GM21528 (cell line): ENCODE results near the gene ITGB3.
A peak's percentile ranks its signal among the peaks of the same experiment; 100 is the strongest.

Source experiments
- ATAC-seq: cut with Tn5 transposase; IDR thresholded peaks from one replicate; pipeline ENCODE4 v1.9.1; 2021; ENCODE audit warnings: mild to moderate bottlenecking, moderate library complexity; ENCODE audit not compliant: unreplicated experiment, low FRiP score

Gene ITGB3

DNA sequence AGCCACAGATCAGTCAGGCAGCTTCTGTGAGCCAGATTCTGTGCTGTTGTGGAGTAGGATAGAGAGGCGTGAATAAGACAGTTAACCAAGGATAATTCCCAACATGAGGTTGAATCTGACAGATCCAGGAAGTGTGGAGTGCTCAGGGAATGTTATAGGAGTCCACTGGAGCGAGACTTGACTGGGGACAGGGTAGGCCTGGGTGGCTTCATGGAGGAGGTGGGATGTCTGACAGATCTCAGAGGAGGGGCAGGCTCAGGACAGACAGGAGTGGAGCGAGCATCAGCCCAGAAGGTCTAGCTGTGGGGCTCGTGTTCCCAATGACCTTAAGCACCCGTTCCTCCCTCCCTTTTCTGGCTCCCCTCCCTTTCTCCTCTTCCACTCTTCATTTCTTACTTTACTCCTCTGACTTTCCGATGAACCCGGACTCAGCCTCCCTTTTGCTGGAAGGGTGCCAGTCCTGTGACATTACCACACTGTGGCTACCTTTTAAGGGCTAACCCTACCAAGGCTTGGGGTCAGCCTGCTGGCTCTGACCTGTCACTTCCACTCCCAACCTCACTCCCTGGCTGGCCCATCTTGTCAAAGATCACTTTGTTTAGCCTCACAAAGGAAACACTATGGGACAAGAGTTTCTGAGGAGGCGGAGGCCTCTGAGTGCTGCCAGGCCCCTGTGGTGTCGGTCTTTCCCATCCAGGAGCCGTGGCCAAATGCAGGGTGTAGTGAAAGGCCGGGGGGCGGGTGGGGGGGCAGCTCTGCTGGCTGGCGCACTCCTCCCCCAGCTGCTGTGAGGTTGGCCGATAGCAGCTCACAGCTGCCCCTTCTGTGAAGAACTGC lies 41.6 kb downstream of the ITGB3 start:
- no peak for ATAC-seq

- no peak for ATAC-seq
Observed at GRCh38 chr17:47295874-47296255, 42.2 kb downstream of the ITGB3 start.

DNA sequence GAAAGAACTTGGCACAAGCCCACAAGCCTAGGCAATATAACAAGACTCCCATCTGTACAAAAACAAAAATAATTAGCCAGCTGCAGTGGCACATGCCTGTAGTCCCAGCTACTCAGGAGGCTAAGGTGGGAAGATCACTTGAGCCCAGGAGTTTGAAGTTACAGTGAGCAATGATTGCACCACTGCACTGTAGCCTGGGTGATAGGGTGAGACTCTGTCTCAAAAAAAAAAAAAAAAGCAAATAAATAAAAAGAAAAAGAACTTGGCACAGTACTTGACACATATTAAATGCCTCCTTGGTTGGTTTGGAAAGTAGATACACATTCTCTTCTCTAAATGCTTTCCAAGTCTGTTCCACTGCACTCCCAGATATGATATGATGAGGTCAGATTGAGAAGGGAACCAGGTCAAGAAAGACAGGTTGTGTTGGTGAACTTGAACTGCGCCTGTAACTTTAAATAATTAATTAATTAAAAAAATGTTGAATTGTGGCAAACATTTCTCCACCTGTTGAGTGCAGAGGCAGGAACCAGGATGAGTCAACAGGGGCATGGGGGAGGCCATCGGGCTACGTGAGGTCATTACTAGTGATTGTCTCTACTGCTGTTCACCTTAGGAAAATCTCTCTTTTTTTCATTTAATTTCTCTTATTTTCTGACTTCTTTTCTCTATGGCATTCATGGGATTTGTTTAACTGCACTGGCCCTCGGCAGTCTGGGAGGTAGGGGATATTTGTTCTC lies 44.2 kb downstream of the ITGB3 start:
- no peak for ATAC-seq

- ATAC-seq = no peak
Observed at GRCh38 chr17:47298712-47299111, 45.1 kb downstream of the ITGB3 start.

GRCh38 chr17:47299239-47299910 lies 45.7 kb downstream of the ITGB3 start:
- ATAC-seq = no peak

- ATAC-seq = no peak
Observed at GRCh38 chr17:47300718-47301117, 47.1 kb downstream of the ITGB3 start.

- ATAC-seq = no peak
Observed at GRCh38 chr17:47301161-47301560, 47.5 kb downstream of the ITGB3 start.

GRCh38 chr17:47301831-47302230 lies 48.2 kb downstream of the ITGB3 start:
- no peak for ATAC-seq

- no peak for ATAC-seq
Observed at GRCh38 chr17:47304186-47304585, 50.6 kb downstream of the ITGB3 start.

- ATAC-seq = no peak
Observed at GRCh38 chr17:47305302-47305923, 51.8 kb downstream of the ITGB3 start.

- ATAC-seq = no peak
Observed at GRCh38 chr17:47310186-47310733, 56.6 kb downstream of the ITGB3 start.

GRCh38 chr17:47311420-47311819 lies 57.8 kb downstream of the ITGB3 start:
- no peak for ATAC-seq

DNA sequence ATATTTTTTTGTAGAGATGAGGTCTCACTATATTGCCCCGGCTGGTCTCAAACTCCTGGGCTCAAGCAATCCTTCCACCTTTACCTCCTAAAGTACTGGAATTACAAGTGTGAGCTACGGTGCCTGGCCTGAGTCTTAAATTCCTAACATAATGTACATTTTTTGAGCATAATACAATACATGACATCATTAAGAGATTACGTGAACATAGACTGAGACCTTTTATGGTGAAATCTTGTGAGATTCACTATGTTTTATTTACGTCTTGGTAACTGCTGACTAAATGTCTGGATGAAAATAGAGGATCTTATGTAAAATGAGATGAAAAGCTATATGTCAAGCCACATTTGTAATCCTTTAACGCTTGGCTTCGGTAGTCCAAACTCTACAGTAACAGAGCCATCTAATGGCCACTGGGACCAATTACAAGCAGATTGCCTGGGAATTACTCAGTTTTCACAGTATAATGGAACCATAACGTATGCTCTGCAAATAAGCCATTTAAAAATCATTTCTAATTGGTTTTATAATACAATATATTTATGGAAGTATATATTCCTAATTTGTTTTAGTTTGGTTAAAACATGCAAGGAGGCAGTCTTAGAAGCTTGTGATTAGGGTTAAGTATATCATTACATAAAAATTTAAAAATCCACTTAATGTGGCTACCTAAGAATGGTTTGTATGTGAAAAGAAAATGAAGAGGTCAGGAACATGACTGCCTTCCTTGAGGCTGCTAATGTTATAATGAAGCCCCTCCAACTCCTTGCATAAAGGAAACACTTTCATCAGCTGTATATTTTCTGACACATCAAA lies 62.0 kb downstream of the ITGB3 start:
- ATAC-seq = no peak

GRCh38 chr17:47316311-47316710 lies 62.7 kb downstream of the ITGB3 start:
- no peak for ATAC-seq

DNA sequence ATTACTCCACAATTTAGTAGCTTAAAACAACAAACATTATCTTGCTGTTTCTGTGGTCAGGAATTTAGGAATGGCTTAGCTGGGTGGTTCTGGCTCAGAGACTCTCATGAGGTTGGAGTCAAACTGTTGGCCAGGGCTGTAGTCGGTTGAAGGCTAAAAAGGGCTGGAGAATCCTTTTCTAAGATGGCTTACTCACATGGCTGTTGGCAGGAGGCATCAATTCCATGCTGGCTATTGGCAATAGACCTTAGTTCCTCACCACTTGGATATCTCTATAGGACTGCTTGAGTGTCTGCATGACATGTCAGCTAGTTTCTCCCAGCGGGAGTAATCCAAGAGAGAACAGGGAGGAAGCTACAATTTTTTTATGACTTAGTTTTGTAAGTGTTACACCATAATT lies 63.5 kb downstream of the ITGB3 start:
- no peak for ATAC-seq

DNA sequence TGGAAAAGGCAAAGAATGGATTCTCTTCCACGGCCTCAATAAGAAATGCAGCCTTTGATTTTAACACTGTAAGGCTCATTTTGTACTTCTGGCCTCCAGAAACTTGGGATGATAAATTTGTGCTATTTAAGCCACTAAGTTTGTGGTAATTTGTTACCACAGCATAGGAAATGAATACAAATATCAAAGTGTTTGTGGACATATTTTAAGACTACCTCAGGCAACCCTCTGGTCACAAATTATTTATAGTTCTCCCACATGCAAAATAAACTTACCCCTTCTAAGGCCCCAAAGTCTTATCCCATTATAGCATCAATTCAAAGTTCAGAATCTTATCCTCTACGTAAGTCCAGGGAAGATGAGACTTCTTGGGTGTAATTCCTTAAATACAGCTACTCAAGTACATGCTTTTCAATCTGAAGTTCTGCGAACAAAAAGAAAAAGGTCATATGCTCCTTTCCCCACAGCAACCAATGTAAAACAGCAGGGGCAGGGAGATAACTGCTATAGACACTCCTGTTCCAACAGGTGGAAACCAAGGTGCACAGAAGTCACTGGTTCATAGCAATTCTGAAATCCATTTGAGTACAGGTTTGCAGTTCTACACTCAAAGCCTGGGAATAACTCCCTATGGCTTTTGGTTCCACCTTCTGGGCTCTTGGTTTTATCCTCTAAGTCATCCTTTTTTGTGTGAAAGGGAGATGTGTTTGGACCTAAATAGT lies 64.7 kb downstream of the ITGB3 start:
- ATAC-seq = no peak

GRCh38 chr17:47320879-47321502 lies 67.4 kb downstream of the ITGB3 start:
- ATAC-seq = no peak

GRCh38 chr17:47323382-47324223 lies 70.0 kb downstream of the ITGB3 start, which contains the start of gene EFCAB13:
Gene EFCAB13, plus strand, starts transcription at chr17:47323955. Its CDS starts 4,399 bp downstream, at chr17:47328354.
- peak; percentile 84 for ATAC-seq
